ENCODE results near the gene CEP63.

DNA sequence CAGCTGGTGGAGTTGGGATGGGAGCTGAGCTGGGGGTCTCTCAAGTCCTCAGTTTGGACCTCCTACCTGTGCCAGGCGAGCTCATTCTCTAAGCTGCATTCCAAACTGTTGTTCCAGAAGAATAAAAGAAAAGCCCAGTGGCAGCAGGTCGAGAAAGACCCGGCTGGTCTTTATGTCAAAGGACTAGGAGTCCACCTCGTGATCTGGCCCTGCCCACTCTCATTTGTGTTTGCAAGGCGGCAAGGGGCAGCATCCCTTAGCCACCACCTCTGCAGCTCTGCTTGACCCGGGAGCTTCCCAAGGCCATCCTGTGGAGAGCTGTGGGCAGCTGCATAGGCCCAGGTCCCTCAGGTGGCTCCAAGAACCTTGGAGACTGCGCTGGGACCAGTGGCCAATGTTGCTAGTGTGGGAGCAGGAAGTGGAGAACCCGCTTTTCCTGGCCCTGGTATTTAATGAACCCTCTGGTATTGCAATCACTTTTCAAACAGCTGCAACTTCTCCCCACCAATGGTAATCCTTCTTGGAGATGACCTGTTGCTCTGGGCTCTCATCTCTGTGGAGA lies 134.1 kb downstream of the CEP63 start:
- TF ChIP-seq POLR2A (IDR thresholded peaks at IDR 0.05; ENCODE audit: low read depth, low read length) (no peak), POLR2AphosphoS5 (IDR thresholded peaks at IDR 0.05; ENCODE audit: low read depth, low read length) (no peak)

All from GM12892 (cell line).